Heart right ventricle (tissue), 16 donors: ENCODE data around the gene NAA30. TPM values are rescaled to one million over a fixed set of nuclear protein-coding genes. Genes with fewer than 3 reads are reported as not detected.

Experiments
- ATAC-seq, 8 donors: fragments of 200-7000 bp; cut with Tn5 transposase; one replicate each; pipeline ENCODE4 v1.9.1; 2020; ENCODE audit warnings: mild to moderate bottlenecking in 8 of 8, moderate library complexity in 8 of 8, moderate number of reproducible peaks in 1 of 8
- DNase-seq, 2 donors: peaks; one replicate each; pipeline ENCODE4 v3.0.0-alpha.2; 2020
- H3K27ac ChIP-seq, 10 donors: fragments of 200-600 bp; sonication (generic) in 2 of 10; one replicate each; pipeline versions ENCODE4 v1.5.0 to v1.8.0; 2020 to 2022; ENCODE audit warnings: mild to moderate bottlenecking in 3 of 10
- H3K27me3 ChIP-seq, 7 donors: fragments of 200-600 bp; one replicate each; pipeline ENCODE4 v1.8.0; 2021 to 2022; ENCODE audit warnings: mild to moderate bottlenecking in 2 of 7
- H3K36me3 ChIP-seq, 9 donors: fragments of 200-600 bp; sonication (generic) in 1 of 9; one replicate each; pipeline versions ENCODE4 v1.5.0 to v1.8.0; 2020 to 2022; ENCODE audit warnings: mild to moderate bottlenecking in 2 of 9
- H3K4me1 ChIP-seq, 9 donors: fragments of 200-600 bp; sonication (generic) in 1 of 9; one replicate each; pipeline versions ENCODE4 v1.5.0 to v1.8.0; 2020 to 2022; ENCODE audit warnings: mild to moderate bottlenecking in 4 of 9
- H3K4me3 ChIP-seq, 10 donors: fragments of 200-600 bp; sonication (generic) in 2 of 10; one replicate each; pipeline versions ENCODE4 v1.5.0 to v1.8.0; 2020 to 2022; ENCODE audit warnings: mild to moderate bottlenecking in 7 of 10, moderate library complexity in 2 of 10
- H3K9me3 ChIP-seq, 11 donors: fragments of 200-600 bp in 10 of 11; sonication (generic) in 2 of 11; one replicate each; pipeline versions ENCODE4 v1.5.0 to v1.8.0; 2013 to 2022; ENCODE audit warnings: mild to moderate bottlenecking in 2 of 11, control low read depth in 1 of 11, moderate library complexity in 1 of 11
- CTCF ChIP-seq, 9 donors: fragments of 200-600 bp; sonication (generic) in 2 of 9; IDR thresholded peaks; one replicate each; pipeline versions ENCODE4 v1.5.0 to v1.8.0; 2021 to 2022; ENCODE audit warnings: antibody characterized with exemption in 9 of 9, mild to moderate bottlenecking in 5 of 9, moderate library complexity in 1 of 9
- WGBS, 2 donors: extraction: QIAGEN DNeasy Blood & Tissue Kit; methylation state at CpG; one replicate each; pipeline ENCODE4 v1.1.7; 2013; ENCODE audit warnings: inconsistent platforms in 1 of 2; 5-methylcytosine and 5-hydroxymethylcytosine counted together
- intact Hi-C, 10 donors: fragments of 100-400 bp; cut with DNase I; formaldehyde crosslinking; loops; one replicate each; pipeline versions ENCODE4 v1.11.1 to v1.14.2; 2022
- polyA plus RNA-seq, 2 donors: library from polyadenylated mRNA; stranded (reverse); fragments of 200-250 nt; gene quantifications; one replicate each; pipeline ENCODE4 v1.2.3, GENCODE V29; 2013
- total RNA-seq, 10 donors: library from RNA; stranded (reverse); fragmentation: NEBNext Ultra II Directional in 3 of 10; extraction: Animal tissue kit (Norgen Biotek cat#: 25700) in 3 of 10; gene quantifications; one replicate each; pipeline versions ENCODE4 v1.2.1 to v1.2.4, GENCODE V29; 2021 to 2023
- donor health status: Arrhythmogenic right ventricular cardiomyopathy.
- donor health status: ischemic (EF 13 %, LVEDD 7.1; RV severe dilation, severe dysfunction).
- donor health status: healthy with polysubstance abuse.
- donor health status: DM: no; HTN: yes; CAD: no.
- donor health status: DM: no; HTN: no; CAD: no.
- donor health status: ischemic (EF 25% LVEDD 6.9; RV normal size, moderate dysfunction).
- donor health status: ischemic (EF 25% LVEDD 5.7; RV mildly dilated, moderate dysfunction).
- donor health status: healthy.
- donor health status: DM: yes; HTN: yes; CAD: no.
- donor health status: Ischemic cardiomyopathy.
- donor health status: ischemic (EF 35%, LVEDD 5.7; RV mildly dilated, moderate dysfunction).
- donor health status: nonischemic (EF 11% LVEDD 7.7; RV severe dilation, severe dysfunction).
- donor health status: DM: yes; HTN: yes; CAD: no.
- donor health status: PGD.
- donor health status: ischemic (EF 29% LVEDD 5.4; RV normal size, mild dysfunction).
- donor health status: nonischemic (EF 23%, LVEDD 6.1; RV moderate dilation, normal function).

Gene NAA30
- total and polyA plus RNA-seq, 12 donors = 2.8 to 30.7 (median 26.3) TPM

DNA sequence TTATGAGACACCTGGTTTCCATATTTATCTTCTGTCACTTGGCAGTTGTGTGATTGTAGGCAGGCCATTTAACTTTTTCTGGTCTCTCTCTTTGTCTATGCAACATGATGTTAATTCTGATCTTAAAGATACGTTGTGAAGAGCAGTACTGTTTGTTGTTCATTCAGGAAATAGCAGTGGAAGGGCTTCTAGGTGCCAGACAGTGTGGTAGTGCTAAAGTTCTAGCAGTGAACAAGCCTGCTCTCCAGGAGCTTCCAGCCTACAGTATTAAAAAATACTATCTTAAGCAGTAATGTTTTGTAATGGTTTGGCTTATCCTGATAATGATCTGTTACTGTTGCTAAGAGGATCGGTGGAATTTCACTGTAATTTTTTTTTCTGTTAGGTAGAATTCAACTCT lies 15.2 kb downstream of the NAA30 start:
- H3K4me1 ChIP-seq = peaks cover 0 to 30% (median 19%) of the 10 kb centered on the region in 9 donors
- H3K9me3 ChIP-seq = no peaks in the 10 kb centered on the region
- 50 to 60% methylated on average over 2 of the region's 2 CpGs for WGBS, 2 donors
- ATAC-seq = no peak
- H3K27me3 ChIP-seq = no peaks in the 10 kb centered on the region
- H3K36me3 ChIP-seq = peaks cover 0 to 63% (median 8%) of the 10 kb centered on the region in 9 donors
- DNase-seq = no peak
- no peak overlapping the region for H3K4me3 ChIP-seq
- no peak for TF ChIP-seq CTCF (IDR thresholded peaks at IDR 0.05)
- intact Hi-C loops = no loop called here
- no peak overlapping the region for H3K27ac ChIP-seq

- H3K4me3 ChIP-seq = no peak overlapping the region
- ATAC-seq = no peak
- 96 to 97% methylated on average over 2 of the region's 2 CpGs for WGBS, 2 donors
- DNase-seq = no peak
- intact Hi-C loops = no loop called here
- H3K4me1 ChIP-seq = peaks cover 0 to 28% (median 9%) of the 10 kb centered on the region in 9 donors
- no peak for TF ChIP-seq CTCF (IDR thresholded peaks at IDR 0.05)
- H3K36me3 ChIP-seq = peaks cover 0 to 67% (median 8%) of the 10 kb centered on the region in 9 donors
- H3K27ac ChIP-seq = no peak overlapping the region
- no peaks in the 10 kb centered on the region for H3K9me3 ChIP-seq
- no peaks in the 10 kb centered on the region for H3K27me3 ChIP-seq
Measured at GRCh38 chr14:57408037-57408436, 17.7 kb downstream of the NAA30 start.

- peaks cover 0 to 65% (median 8%) of the 10 kb centered on the region in 9 donors for H3K36me3 ChIP-seq
- no peak overlapping the region for H3K27ac ChIP-seq
- ATAC-seq (no peak), DNase-seq (no peak)
- H3K27me3 ChIP-seq = no peaks in the 10 kb centered on the region
- H3K4me1 ChIP-seq = peaks cover 0 to 28% (median 9%) of the 10 kb centered on the region in 9 donors
- WGBS, 2 donors = 87 to 97% methylated on average over 1 of the region's 1 CpG
- intact Hi-C loops = no loop called here
- no peaks in the 10 kb centered on the region for H3K9me3 ChIP-seq
- no peak overlapping the region for H3K4me3 ChIP-seq
- no peak for TF ChIP-seq CTCF (IDR thresholded peaks at IDR 0.05)
Measured at GRCh38 chr14:57408634-57409033, 18.2 kb downstream of the NAA30 start.

DNA sequence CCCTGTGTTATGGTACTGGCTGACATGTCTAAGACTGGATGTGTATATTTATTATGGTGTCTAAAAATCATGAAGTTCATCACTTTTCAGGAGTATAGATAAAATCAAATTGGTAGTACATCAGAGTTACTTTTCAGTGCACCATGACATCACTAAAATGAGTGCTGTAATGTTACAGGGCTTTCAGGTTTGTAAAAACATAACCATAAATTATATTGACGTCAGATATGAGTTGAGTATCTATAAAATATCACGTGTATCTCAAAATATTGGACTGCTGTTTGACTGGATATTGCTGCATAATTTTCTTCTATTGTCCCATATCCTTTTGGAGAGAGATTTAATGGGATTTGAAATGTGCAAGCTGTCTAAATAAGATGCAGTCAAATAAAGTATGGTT lies 22.0 kb downstream of the NAA30 start:
- ATAC-seq (no peak), DNase-seq (no peak)
- Histone ChIP-seq H3K27me3 (no peaks in the 10 kb centered on the region), H3K4me1 (peaks cover 0 to 12% (median 3%) of the 10 kb centered on the region in 9 donors), H3K9me3 (no peaks in the 10 kb centered on the region), H3K27ac (peak overlapping the region in 1 of 10 donors; percentile 38), H3K4me3 (no peak overlapping the region), H3K36me3 (peaks cover 0 to 41% (median 8%) of the 10 kb centered on the region in 9 donors)
- 53 to 74% methylated on average over 2 of the region's 2 CpGs for WGBS, 2 donors
- no peak for TF ChIP-seq CTCF (IDR thresholded peaks at IDR 0.05)
- intact Hi-C loops = no loop called here
